ENCODE results near the gene BCL2L2.
A peak's percentile ranks its signal among the peaks of the same experiment; 100 is the strongest.
"Not testable (repeated sequence)": the region's sequence is repeated elsewhere in the genome, so short reads cannot be mapped to it uniquely, and the experiment has no call there.

Gene BCL2L2, protein sequence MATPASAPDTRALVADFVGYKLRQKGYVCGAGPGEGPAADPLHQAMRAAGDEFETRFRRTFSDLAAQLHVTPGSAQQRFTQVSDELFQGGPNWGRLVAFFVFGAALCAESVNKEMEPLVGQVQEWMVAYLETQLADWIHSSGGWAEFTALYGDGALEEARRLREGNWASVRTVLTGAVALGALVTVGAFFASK

DNA sequence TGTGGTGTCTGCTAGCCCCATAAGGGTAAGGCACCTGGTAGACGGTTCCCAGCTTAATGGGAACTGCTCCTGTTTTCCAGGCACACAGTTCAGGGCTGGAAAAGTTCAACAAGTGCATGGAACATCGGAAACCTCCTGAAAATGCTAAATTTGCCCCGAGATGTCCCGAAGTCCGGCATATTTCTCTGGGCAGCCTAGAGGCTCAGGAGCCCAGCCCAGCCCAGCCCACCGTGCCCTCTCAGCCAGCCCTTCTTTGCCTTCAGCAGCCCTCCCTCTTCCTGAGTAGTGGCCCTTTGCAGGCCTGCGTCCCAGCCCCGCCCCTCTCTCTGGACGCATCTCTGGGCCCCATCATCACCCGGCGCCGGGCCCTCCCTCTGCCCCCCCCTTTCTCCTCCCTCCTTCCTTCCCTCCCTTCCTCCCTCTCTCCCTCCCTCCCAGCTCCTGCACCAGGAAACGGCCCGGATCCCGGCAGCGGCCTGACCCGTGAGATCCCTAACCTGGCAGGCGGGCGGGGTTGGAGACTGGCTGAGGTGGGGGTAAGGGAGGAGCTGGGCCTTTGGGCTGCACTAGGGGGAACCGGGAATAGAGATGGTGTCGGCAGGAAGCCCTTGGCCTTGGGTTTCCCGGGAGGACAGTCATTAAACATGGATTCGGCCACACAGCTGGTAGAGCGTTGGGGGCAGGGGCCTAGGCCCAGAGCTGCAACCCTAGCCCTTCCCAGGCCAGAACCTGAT is at the start of gene BCL2L2:
BCL2L2 (plus strand) TSS at position 422 of the 734 bp plus-strand sequence. CDS start 935 bp downstream, outside the sequence.
- DNase-seq (ENCODE audit: low spot score), result peak; percentile 93

DNA sequence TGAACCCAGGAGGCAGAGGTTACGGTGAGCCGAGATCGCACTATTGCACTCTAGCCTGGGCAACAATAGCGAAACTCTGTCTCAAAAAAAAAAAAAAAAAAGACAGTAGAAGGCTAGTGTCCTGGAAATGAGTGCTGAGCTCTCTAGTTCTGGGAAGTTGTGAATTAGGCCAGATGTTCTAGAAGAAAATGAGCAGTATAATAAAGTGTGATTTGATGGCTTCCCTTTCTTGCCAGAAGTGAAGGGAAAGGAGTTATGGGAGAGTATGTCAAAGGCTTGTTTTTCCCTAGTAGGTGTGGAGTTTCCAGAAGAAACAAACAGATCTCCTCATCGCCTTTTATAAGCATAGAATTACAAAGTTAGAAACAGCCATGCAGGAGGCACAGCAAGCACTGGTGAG is 48.4 kb upstream of the BCL2L2 start:
- no peak for DNase-seq (ENCODE audit: low spot score)

DNA sequence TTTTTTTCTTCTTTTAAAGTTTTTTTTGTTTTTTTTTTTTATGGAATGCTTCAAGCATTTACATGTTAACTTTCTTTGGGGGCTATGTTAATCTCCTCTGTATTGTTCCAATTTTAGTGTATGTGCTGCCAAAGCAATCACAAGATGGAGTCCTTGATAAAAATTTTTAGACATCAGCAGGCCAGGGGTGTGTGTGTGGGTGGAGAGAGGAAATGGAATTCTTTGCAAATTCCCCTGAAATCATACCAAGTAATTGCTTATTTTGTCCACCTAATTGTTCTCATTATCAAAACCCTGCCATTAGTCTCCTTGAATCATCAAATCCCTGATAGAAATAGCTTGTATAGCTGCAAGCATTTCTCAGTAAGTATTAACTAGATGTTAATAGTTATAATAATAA is 47.2 kb upstream of the BCL2L2 start:
- DNase-seq (ENCODE audit: low spot score), result no peak

DNA sequence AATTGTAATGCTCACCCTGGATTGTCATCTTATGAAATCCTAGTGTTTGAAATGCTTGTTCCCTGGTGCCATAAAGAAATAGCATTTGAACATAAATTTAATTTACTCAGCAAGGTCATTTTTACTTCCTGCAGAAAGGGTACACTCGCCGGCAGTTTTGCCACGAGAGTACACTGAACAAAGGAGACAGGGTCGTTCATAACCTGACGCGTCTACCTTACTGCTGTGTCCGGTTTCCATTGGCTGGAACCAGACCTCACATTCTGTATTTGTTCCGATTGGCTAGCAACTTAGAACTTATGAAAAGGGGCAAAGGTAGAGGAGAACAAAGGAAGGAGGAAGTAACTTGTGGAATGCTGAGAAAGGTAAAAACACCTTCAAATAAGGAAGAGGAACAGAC is 45.8 kb upstream of the BCL2L2 start:
- DNase-seq (ENCODE audit: low spot score), result not testable (repeated sequence)

DNA sequence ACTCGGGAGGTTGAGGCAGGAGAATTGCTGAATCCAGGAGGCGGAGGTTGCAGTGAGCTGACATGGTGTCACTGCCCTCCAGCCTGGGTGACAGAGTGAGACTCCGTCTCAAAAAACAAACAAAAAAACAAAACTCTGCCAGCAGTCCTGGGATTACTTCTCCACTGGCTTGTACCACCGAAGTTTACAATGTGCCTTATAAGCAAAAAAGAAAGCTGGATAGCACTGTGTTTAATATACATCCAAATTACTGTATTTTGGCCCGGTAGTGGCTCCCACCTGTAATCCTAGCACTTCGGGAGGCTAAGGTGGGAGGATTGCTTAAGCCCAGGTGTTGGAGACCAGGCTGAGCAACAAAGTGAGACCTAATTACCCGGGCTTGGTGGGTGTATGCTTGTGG is 37.4 kb upstream of the BCL2L2 start:
- no peak for DNase-seq (ENCODE audit: low spot score)

DNA sequence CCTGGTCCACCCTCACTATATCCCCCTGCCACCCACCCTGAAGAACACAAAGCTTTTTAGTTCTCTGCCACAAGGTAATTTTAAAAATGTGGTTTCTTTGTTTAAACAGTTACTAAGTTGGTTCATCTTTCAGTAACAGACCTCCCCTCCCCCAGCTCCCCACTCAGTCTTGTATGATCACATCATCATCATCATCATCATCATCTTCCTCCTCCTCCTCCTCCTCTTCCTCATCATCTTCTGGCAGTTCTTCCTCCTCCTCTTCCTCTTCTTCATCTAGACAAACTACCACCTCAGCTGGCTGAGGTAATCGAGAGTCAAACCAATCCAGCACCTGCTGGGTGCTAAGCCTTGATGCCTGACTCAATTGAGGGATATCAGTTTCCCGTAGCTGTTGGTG is 31.2 kb upstream of the BCL2L2 start:
- no peak for DNase-seq (ENCODE audit: low spot score)

DNA sequence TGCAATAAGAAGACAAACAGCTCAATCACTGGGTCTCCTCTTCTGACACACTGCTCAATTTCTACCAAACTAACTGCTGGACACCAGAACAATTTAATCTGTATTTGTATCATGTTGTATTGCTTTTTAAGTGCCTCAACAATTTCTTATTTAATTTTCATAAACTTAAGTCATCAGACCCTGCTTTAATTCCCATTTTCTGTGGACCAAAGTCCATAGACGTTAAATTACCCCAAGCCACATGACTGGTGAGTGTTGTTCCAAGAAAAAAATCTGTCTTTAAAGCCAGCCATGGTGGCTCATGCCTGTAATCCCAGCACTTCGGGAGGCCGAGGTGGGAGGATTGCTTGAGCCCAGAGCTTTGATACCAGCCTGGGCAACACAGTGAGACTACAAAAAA is 29.4 kb upstream of the BCL2L2 start:
- DNase-seq (ENCODE audit: low spot score), result no peak

DNA sequence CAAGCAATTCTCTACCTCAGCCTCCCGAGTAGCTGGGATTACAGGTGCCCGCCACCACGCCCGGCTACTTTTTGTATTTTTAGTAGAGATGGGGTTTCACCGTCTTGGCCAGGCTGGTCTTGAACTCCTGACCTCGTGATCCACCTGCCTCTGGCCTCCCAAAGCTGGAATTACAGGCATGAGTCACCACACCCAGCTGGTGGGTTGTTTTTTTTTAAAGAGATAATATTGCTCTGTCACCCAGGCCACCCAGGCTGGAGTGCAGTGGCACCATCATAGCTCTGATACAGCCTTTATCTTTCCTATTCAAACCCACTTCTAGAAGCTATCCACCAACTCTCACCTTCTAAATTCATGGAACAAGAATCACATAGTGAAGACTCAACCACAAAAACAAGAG is 28.7 kb upstream of the BCL2L2 start:
- not testable (repeated sequence) for DNase-seq (ENCODE audit: low spot score)

DNA sequence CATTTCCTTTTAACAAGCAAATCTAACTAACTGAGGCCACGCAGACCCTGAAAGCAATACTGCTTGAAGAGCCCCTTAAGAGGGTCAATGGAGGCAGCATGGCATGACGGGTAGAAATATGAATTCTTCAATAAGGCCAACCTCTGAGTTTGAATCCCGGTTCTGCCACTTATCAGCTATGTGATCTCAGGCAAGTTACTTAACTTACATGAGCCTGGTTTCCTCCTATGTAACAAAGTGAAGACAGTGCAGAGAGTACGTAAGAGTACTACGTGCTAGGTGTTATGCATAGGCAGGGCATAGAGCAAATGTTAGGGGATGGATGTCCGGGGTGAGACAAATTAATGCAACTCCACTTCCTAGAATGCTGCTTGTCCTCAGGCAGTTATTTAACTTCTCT is 25.4 kb upstream of the BCL2L2 start:
- DNase-seq (ENCODE audit: low spot score), result no peak

DNA sequence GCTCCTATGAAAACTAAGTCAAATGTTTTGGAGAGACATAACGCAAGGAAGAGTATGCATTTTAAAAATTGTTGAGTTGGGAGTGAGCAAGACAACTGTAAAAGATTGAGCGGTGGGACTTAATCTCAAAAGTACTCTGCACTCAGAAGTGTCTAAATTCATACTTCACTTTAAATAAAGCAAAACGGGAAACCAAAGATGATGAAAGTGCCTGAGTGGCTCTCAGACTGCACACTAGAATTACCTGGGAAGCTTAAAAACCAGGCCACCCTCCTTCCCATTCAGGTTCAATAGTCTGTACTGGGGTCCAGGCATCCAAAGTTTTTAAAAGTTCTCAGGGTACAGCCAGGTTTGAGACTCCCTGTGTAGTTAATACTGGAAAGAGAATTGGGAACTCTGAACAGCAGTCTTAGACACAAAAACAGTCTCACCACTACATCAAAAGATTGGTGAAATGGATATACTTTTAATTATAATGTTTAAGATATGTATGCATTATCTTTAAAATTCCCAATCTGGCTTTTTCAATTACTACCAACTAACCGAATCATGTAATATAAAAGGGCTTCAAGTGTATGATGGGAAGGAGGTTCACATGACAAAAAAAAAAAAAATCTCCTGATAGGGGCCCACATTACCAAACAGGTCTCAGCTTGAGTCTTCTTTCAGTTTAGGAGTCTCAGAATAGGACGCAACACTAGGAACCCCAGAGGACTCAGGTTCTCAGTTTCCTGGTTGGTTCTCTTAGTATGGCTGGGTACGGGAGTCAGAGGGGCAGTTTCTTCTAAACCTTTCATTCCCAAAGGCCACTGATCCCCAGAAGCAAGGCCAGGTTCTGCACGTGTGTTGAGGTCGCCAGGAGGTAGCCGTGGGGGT is 21.7 kb upstream of the BCL2L2 start:
- DNase-seq (ENCODE audit: low spot score), result no peak

DNA sequence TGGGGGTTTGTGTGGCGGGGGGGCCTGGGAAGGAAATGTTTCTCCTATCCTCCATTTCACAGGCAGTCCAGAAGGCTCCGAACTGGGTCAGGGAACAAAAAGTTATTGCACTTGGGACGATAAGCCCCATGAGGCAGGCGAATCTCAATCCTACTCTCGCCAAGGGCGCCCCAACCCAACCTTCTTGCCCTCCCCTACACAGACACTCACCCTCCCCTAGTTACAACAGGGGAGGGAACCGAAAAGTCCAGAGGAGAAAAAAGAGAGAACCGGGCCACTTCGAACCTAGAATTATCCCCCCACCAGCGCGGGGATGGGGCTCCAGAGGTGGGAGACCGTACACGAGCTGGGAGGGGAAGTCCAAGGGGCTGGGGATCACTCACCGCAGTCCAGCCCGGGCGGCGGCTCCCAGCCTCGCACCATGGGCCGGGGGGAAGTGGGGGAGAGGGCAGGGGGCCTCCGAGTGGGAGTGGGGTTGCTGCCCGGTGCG is 21.1 kb upstream of the BCL2L2 start:
- no peak for DNase-seq (ENCODE audit: low spot score)

DNA sequence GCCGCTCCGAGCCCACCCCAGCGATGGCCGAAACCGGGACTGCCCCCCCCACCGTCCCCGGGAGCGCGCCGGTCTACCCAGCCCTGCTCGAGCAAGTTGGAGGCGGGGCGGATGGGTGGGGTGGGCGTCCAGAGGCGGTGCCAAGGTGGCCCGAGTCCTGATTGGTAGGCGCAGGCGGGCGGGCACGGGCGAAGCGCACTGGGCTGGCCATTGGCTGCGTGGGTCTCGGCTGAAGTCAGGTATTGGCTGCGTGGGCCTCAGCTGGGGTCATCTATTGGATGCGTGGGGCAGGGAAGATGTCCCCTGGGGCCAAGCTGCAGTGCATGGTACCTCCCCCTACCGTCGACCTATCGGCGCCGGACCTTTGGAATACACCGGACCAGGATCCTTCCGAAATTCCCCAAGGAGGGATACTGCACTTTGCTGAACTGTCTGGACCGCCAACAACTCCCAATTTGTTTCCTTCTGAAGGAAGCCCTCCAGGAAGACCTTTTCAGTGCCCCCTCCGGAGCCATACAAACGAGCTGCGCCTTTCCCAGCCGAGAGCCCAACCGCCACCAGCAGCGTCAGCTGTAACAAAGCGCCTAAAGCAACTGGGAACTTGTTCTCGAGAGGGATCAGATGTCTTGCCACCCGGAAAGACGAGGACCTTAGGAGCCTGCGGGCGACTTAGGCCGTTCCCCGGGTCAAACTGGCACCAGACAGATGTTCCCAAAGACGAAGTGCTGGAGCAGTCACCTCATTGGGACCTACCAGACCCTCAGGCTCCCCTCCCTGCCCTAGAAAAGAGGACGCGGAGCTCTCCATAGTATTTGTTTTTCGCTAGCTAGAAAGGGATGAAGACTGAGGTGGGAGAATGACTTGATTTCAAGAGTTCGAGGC is 20.4 kb upstream of the BCL2L2 start, which contains the start of gene HOMEZ:
HOMEZ (minus strand) TSS at position 113 of the 882 bp plus-strand sequence. CDS start 180 bp downstream, outside the sequence.
- DNase-seq (ENCODE audit: low spot score), result peak; percentile 98

DNA sequence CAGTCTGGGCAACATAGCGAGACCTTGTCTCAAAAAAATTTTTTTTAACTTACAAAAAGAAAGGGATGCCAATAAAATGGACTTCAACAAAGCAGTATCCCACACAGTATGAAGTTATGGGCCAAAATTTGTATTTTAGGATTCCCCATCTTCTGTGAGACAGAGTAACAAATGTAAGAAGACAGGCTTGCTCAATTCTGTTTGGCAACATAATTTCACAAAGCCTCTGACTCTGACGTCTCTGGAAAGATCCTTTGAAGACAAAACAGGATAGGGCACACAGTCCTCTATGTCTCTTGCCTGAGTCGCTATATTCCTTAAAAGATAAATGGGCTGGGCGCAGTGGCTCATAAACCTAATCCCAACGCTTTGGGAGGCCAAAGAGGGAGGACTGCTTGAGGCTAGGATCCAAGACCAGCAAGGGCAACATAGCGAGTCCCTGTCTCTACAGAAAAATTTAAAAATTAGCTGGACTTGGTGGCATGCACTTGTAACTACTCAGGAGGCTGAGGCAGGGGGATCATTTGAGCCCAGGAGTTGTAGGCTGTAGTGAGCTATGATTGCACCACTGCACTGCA is 19.6 kb upstream of the BCL2L2 start:
- no peak for DNase-seq (ENCODE audit: low spot score)

DNA sequence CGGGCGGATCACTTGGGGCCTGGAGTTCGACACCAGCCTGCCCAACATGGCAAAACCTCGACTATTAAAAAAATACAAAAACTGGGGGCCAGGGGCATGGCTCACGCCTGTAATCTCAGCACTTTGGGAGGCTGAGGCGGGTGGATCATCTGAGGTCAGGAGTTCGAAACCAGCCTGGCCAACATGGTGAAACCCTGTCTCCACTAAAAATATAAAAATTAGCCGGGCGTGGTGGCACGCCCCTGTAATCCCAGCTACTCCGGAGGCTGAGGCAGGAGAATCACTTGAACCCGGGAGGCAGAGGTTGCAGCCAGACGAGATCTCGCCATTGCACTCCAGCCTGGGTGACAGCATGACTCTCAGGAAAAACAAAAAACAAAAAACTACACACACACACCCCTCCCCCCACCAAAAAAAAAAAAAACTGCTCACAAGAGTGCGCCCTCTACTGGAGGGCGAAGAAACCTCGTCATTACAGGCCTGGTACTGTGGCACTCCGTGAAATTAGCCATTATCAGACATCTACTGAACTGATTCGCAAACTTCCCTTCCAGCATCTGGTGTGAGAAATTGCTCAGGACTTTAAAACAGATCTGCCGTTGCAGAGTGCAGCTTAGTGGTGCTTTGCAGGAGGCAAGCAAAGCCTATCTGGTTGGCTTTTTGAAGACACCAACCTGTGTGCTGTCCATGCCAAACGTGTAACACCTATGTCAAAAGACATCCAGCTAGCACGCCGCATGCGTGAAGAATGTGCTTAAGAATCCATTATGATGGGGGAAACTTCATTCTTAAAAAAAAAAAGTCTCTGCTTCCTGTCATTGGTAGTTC is 11.7 kb upstream of the BCL2L2 start:
- DNase-seq (ENCODE audit: low spot score), result no peak

DNA sequence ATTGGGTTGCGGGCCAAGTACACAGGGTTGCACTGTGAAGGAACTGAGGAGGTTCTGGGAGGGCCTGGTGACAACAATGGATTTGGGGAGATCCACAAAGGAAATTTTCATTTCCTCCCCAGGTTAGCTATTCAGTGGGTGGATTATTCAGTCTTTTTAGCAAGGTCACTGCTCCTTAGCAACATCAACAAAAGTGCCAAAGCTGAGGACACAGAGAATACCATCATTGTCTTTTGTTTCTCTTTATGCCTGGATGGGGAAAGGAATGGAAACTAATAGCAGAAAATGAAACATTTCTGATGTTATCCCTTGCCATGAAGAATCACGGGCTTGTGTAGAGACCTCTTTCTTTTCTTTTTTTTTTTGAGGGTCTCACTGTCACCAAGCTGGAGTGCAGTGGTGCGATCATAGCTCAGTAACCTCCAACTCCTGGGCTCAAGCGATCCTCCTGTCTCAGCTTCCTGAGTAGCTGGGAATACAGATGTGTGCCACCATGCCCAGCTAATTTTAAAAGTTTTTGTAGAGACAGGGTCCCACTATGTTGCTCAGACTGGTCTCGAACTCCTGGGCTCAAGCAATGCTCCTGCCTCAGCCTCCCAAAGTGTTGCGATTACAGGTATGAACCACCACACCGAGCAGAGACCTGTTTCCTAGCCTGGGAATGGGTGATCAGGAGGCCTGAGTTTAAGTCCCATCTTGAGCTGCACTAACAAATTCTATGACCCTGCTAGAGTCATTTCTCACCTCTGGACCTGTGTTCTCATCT is 10.4 kb upstream of the BCL2L2 start:
- no peak for DNase-seq (ENCODE audit: low spot score)

DNA sequence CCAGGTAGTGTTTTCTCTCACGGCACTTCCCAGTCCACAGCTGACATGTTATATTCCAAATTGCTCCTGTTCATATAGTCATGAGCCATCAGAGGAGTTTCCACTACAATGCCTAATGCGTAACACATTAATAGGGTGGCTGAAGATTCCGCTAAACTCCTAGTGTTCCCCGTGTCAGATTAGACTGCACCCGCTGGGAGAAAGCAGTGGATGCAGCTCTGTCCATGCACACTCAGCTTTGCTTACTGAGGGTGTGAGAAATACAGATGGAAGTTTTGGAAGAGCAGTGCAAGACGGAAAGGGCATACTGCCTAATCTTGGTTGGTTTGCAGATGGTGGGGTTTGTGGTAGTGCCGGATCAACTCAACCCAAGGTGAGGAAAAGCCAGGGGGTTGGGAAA is 9.5 kb upstream of the BCL2L2 start:
- DNase-seq (ENCODE audit: low spot score), result no peak

DNA sequence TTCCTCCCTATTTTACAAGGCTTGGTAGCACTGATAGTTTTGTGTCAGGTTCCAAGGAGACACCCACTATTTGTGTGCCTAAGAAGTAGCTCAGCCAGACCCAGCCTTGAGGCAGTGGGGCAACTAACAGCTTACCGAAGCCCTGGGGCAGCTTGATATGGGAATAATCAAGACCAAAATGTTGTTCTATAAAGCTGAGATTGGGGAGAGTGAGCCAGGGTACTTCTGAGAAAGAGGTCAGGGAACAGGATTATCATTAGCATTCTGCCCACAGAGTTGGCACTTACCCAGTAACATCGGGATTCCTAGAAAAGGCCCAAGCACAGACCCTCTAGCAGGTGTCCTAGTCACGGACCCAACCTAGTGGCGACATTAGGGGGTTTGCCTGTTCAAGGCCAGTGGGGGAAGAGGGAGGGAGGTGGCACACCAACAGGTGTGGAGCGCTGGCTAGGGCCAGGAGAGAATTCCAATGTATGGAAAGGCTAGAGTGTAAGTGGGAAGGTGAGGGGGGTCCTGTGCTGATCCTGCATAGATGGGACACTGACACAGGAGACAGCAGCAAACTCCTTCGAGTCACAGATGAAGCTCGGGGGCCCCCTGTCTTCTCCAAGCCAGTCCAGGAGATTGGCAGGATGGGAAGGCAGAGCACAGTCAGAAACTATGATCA is 8.9 kb upstream of the BCL2L2 start:
- no peak for DNase-seq (ENCODE audit: low spot score)

DNA sequence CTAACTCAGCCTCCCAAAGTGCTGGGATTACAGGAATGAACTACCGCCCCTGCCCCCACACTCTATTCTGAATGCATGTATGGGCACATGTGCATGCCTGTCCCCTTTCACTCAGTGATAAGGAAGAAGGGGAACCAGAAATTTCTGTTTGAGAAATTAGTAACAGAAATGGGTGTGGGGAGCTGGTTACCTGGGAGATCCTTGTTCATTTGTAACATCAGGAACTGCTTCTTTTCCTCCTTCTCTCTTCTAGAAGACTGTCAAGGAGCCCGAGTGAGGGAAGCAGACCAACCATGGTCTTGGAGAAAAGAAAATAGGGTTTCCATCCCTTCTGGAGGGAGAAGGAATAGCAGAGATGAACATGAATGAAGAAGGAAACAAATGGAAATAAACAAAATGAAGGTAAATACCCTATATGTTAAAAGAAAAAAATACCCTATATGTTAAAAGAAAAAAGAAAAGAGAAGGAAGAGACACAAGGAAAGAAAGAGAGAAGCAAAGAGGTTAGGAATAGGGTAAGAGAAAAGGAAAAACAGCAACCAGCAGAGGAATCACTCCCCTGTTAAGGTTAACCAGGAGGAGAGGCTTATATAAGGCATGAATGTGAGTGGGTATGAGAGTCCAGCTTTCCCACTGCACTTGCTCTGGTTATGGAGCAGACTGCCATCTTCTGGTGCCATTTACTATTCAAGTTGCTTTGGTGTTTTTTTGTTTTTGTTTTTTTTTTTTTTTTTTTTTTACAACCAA is 7.2 kb upstream of the BCL2L2 start:
- peak; percentile 66 for DNase-seq (ENCODE audit: low spot score)
